ENCODE results near the gene RHOT2. TPM values are rescaled to one million over a fixed set of nuclear protein-coding genes. Genes with fewer than 3 reads are reported as not detected.

RHOT2 gene
- total RNA-seq, 4 donors from 2014 or later: 110 to 416 (median 239) TPM

GRCh38 chr16:634996-635395 is 32.9 kb upstream of the RHOT2 start:
- H3K4me3 ChIP-seq: peak overlapping the region in 2 of 4 donors; percentile 60 to 95
- H3K4me1 ChIP-seq: peaks cover 0 to 31% (median 16%) of the 10 kb centered on the region in 4 donors
- TF ChIP-seq CTCF (IDR thresholded peaks at IDR 0.05) (no peak), POLR2A (IDR thresholded peaks at IDR 0.05) (no peak)
- peaks cover 0 to 13% (median 0%) of the 10 kb centered on the region in 3 donors for H3K36me3 ChIP-seq
- H3K27ac ChIP-seq: no peak overlapping the region
- H3K9me3 ChIP-seq: no peaks in the 10 kb centered on the region
- no peak for DNase-seq
- H3K27me3 ChIP-seq: no peaks in the 10 kb centered on the region

- peaks cover 0 to 13% (median 0%) of the 10 kb centered on the region in 3 donors for H3K36me3 ChIP-seq
- H3K4me3 ChIP-seq: peak overlapping the region; percentile 60 to 96 (median 88)
- H3K4me1 ChIP-seq: peaks cover 0 to 25% (median 15%) of the 10 kb centered on the region in 4 donors
- no peaks in the 10 kb centered on the region for H3K27me3 ChIP-seq
- H3K27ac ChIP-seq: peak overlapping the region; percentile 87 to 98 (median 92)
- TF ChIP-seq POLR2A (IDR thresholded peaks at IDR 0.05) (no peak), CTCF (IDR thresholded peaks at IDR 0.05) (no peak)
- no peaks in the 10 kb centered on the region for H3K9me3 ChIP-seq
- DNase-seq: no peak
Observed at GRCh38 chr16:635573-636205, 32.2 kb upstream of the RHOT2 start.

- no peaks in the 10 kb centered on the region for H3K27me3 ChIP-seq
- H3K36me3 ChIP-seq: peaks cover 0 to 13% (median 0%) of the 10 kb centered on the region in 3 donors
- TF ChIP-seq POLR2A (IDR thresholded peaks at IDR 0.05) (peak; percentile 55 to 61), CTCF (IDR thresholded peaks at IDR 0.05) (peak in 3 of 6 experiments; percentile 23 to 49 (median 39))
- DNase-seq: peak; percentile 96 to 98 (median 97)
- H3K4me3 ChIP-seq: peak within 1 kb of the TSS; percentile 60 to 96 (median 88)
- H3K9me3 ChIP-seq: no peaks in the 10 kb centered on the region
- H3K27ac ChIP-seq: peak within 1 kb of the TSS; percentile 87 to 98 (median 92)
- H3K4me1 ChIP-seq: peaks cover 0 to 21% (median 12%) of the 10 kb centered on the region in 4 donors
Observed at GRCh38 chr16:636206-637080, 31.5 kb upstream of the RHOT2 start, which contains the start of gene METTL26. Gene METTL26 (minus strand): TSS chr16:636305. CDS start chr16:636290, 15 bp downstream.

GRCh38 chr16:637081-638018 is 30.6 kb upstream of the RHOT2 start:
- Histone ChIP-seq H3K4me1 (peaks cover 0 to 22% (median 12%) of the 10 kb centered on the region in 4 donors), H3K27me3 (no peaks in the 10 kb centered on the region), H3K36me3 (peaks cover 0 to 13% (median 0%) of the 10 kb centered on the region in 3 donors), H3K27ac (peak overlapping the region; percentile 87 to 98 (median 92)), H3K9me3 (no peaks in the 10 kb centered on the region), H3K4me3 (peak overlapping the region; percentile 60 to 96 (median 88))
- DNase-seq: peak in 2 of 3 donors; percentile 92 to 95
- TF ChIP-seq POLR2A (IDR thresholded peaks at IDR 0.05) (no peak), CTCF (IDR thresholded peaks at IDR 0.05) (no peak)

All from Peyer's patch (tissue), 4 donors.